ENCODE measurements around the gene GPR83.
"Not testable (repeated sequence)": the region's sequence is repeated elsewhere in the genome, so short reads cannot be mapped to it uniquely, and the experiment has no call there.

GPR83 gene

GRCh38 chr11:94400457-94400838 is 771 bp downstream of the GPR83 start:
- peaks cover 40% of the 10 kb centered on the region for H3K27me3 Mint-ChIP-seq
- no peak overlapping the region for H3K4me3 Mint-ChIP-seq
- no peaks in the 10 kb centered on the region for H3K9me3 Mint-ChIP-seq
- H3K27ac Mint-ChIP-seq: no peak overlapping the region
- ATAC-seq: no peak
- H3K4me1 Mint-ChIP-seq: peaks cover 10% of the 10 kb centered on the region
- peaks cover 6% of the 10 kb centered on the region for H3K36me3 Mint-ChIP-seq

DNA sequence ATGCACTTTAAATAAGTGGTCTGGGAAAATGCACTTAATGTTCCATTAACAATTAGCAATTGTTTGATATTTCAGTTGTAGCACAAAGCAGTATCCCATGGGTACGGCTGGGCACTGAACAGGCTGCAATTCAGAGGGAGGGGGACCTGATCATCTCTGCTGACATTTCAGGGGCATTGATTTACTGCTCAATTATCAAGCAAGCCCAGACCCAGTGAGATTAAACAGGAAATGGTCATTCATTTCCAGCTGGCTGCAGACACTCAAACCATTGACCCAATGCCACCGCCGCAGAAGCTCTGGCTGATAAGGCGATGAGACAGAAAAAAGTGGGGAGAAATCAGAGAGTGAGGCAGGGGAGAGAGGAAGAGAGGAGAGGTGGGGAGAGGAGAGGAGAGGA is 1.2 kb downstream of the GPR83 start:
- ATAC-seq: no peak
- no peak overlapping the region for H3K27ac Mint-ChIP-seq
- H3K4me3 Mint-ChIP-seq: no peak overlapping the region
- peaks cover 40% of the 10 kb centered on the region for H3K27me3 Mint-ChIP-seq
- H3K36me3 Mint-ChIP-seq: peaks cover 6% of the 10 kb centered on the region
- H3K9me3 Mint-ChIP-seq: no peaks in the 10 kb centered on the region
- peaks cover 10% of the 10 kb centered on the region for H3K4me1 Mint-ChIP-seq

GRCh38 chr11:94398101-94398500 is 3.1 kb downstream of the GPR83 start:
- Mint-ChIP-seq H3K4me3 (no peak overlapping the region), H3K4me1 (peaks cover 10% of the 10 kb centered on the region), H3K27me3 (peaks cover 40% of the 10 kb centered on the region), H3K9me3 (no peaks in the 10 kb centered on the region), H3K36me3 (peaks cover 6% of the 10 kb centered on the region), H3K27ac (no peak overlapping the region)
- no peak for ATAC-seq

DNA sequence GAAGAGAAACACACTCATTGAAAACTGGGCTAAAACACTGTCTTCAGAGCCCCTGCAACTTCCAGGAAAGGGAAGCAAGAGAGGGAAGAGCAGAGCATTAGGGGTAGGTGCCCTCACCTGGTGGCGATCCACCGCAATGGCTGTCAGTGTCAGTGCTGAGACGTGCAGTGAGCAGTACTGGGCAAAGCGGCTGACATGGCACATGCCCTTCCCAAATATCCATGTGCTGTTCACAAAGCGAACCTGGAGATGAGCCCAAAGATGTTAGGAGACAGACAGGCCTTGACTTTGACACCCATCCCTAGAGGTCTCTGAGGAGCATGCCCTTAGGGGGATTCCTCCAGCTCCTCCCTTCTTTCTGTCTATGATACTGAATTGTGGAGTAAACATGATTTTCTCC is 4.9 kb downstream of the GPR83 start:
- Mint-ChIP-seq H3K36me3 (peaks cover 6% of the 10 kb centered on the region), H3K4me1 (peaks cover 10% of the 10 kb centered on the region), H3K27ac (no peak overlapping the region), H3K9me3 (no peaks in the 10 kb centered on the region), H3K27me3 (peaks cover 30% of the 10 kb centered on the region), H3K4me3 (no peak overlapping the region)
- ATAC-seq: no peak

- H3K27ac Mint-ChIP-seq, H3K4me1 Mint-ChIP-seq, ATAC-seq, H3K27me3 Mint-ChIP-seq, H3K4me3 Mint-ChIP-seq, H3K36me3 Mint-ChIP-seq, H3K9me3 Mint-ChIP-seq: not testable (repeated sequence)
These were observed 9.3 kb downstream of the GPR83 start for GRCh38 chr11:94391937-94392336.

DNA sequence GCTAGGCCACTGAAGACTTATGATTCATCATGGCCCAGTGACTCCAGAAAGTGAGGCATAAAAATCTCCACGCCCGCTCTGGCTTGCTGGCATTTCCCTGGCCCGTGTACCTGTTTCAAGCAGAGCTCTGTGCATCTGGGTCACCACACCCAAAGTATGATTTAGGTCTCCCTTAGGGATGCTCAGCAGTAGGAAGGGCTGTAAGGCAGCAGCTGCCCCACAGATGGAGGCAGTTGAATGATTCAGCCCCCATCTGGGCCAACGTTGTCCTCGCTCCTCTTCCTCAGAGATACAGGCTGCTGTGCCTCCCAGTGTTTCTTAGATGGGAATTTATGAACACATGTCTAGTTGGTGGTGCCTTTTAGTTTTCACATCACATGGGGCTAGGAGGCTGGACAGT is 21.6 kb downstream of the GPR83 start:
- ATAC-seq: no peak
- H3K27me3 Mint-ChIP-seq: peaks cover 13% of the 10 kb centered on the region
- no peak overlapping the region for H3K4me3 Mint-ChIP-seq

DNA sequence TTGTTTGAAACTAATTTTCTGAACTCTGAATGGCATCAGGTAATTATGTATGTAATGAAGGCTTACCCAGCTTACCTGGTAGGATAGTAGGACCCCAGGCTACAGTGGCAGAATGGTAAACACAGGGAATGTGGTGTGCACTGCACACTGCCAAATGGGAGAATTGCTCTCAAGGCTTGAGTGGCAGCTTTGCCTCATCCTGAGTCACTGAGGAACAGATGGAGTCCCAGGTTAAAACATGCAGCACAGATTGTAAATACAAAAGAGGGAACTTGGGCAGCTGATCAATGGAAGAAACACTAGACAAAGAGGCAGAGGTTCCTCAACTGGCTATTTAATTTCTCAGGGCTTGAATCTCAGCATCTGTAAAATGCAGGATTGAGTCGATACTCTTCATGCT is 24.4 kb downstream of the GPR83 start:
- peak; percentile 39 for ATAC-seq
- no peak overlapping the region for H3K27ac Mint-ChIP-seq
- H3K27me3 Mint-ChIP-seq: peaks cover 13% of the 10 kb centered on the region
- no peaks in the 10 kb centered on the region for H3K36me3 Mint-ChIP-seq
- H3K4me1 Mint-ChIP-seq: no peaks in the 10 kb centered on the region
- H3K9me3 Mint-ChIP-seq: peaks cover 7% of the 10 kb centered on the region
- no peak overlapping the region for H3K4me3 Mint-ChIP-seq

More for the DNA sequence above, 21.6 kb downstream of the GPR83 start:
- H3K9me3 Mint-ChIP-seq: no peaks in the 10 kb centered on the region
- H3K4me1 Mint-ChIP-seq: no peaks in the 10 kb centered on the region
- no peaks in the 10 kb centered on the region for H3K36me3 Mint-ChIP-seq
- no peak overlapping the region for H3K27ac Mint-ChIP-seq

DNA sequence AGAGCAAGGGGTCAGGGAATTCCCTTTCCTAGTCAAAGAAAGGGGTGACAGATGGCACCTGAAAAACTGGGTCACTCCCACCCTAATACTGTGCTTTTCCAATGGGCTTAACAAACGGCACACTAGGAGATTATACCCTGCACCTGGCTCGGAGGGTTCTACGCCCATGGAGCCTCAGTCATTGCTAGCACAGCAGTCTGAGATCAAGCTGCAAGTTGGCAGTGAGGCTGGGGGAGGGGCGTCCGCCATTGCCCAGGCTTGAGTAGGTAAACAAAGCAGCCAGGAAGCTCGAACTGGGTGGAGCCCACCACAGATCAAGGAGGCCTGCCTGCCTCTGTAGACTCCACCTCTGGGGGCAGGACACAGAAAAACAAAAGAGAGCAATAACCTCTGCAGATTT is 30.6 kb downstream of the GPR83 start:
- H3K27me3 Mint-ChIP-seq: peaks cover 22% of the 10 kb centered on the region
- H3K27ac Mint-ChIP-seq, H3K4me3 Mint-ChIP-seq, H3K4me1 Mint-ChIP-seq, H3K9me3 Mint-ChIP-seq, ATAC-seq, H3K36me3 Mint-ChIP-seq: not testable (repeated sequence)

- ATAC-seq, H3K27ac Mint-ChIP-seq, H3K36me3 Mint-ChIP-seq, H3K9me3 Mint-ChIP-seq, H3K4me3 Mint-ChIP-seq, H3K4me1 Mint-ChIP-seq: not testable (repeated sequence)
- peaks cover 33% of the 10 kb centered on the region for H3K27me3 Mint-ChIP-seq
These were observed 50.2 kb downstream of the GPR83 start for GRCh38 chr11:94350850-94351563.

DNA sequence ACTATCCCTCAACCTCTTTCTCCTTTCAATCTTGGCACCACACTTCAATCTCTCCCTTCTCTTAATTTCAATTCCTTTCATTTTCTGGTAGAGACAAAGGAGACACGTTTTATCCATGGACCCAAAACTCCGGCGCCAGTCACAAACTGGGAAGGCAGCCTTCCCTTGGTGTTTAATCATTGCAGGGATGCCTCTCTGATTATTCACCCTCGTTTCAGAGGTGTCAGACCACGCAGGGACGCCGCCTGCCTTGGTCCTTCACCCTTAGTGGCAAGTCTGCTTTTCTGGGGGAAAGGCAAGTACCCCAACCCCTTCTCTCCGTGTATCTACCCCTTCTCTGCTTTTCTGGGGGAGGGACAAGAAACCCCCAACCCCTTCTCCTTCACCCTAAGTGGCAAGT is 54.9 kb downstream of the GPR83 start:
- H3K27ac Mint-ChIP-seq, H3K27me3 Mint-ChIP-seq, ATAC-seq, H3K4me1 Mint-ChIP-seq, H3K9me3 Mint-ChIP-seq, H3K36me3 Mint-ChIP-seq, H3K4me3 Mint-ChIP-seq: not testable (repeated sequence)

- ATAC-seq: no peak
- Mint-ChIP-seq H3K36me3 (no peaks in the 10 kb centered on the region), H3K4me3 (no peak overlapping the region), H3K4me1 (no peaks in the 10 kb centered on the region), H3K27me3 (no peaks in the 10 kb centered on the region), H3K27ac (no peak overlapping the region), H3K9me3 (peaks cover 3% of the 10 kb centered on the region)
These were observed 57.7 kb downstream of the GPR83 start for GRCh38 chr11:94343495-94343894.

GRCh38 chr11:94342250-94342649 is 59.0 kb downstream of the GPR83 start:
- no peaks in the 10 kb centered on the region for H3K4me1 Mint-ChIP-seq
- no peak overlapping the region for H3K4me3 Mint-ChIP-seq
- peaks cover 2% of the 10 kb centered on the region for H3K27me3 Mint-ChIP-seq
- H3K36me3 Mint-ChIP-seq: no peaks in the 10 kb centered on the region
- H3K9me3 Mint-ChIP-seq: peaks cover 3% of the 10 kb centered on the region
- no peak for ATAC-seq
- no peak overlapping the region for H3K27ac Mint-ChIP-seq

GRCh38 chr11:94338651-94339050 is 62.6 kb downstream of the GPR83 start:
- H3K4me3 Mint-ChIP-seq: no peak overlapping the region
- no peak overlapping the region for H3K27ac Mint-ChIP-seq
- no peak for ATAC-seq
- H3K27me3 Mint-ChIP-seq: peaks cover 16% of the 10 kb centered on the region
- H3K9me3 Mint-ChIP-seq: peaks cover 3% of the 10 kb centered on the region
- no peaks in the 10 kb centered on the region for H3K4me1 Mint-ChIP-seq
- H3K36me3 Mint-ChIP-seq: no peaks in the 10 kb centered on the region

GRCh38 chr11:94336033-94336432 is 65.2 kb downstream of the GPR83 start:
- Mint-ChIP-seq H3K4me3 (no peak overlapping the region), H3K36me3 (no peaks in the 10 kb centered on the region), H3K27me3 (peaks cover 16% of the 10 kb centered on the region), H3K4me1 (no peaks in the 10 kb centered on the region), H3K9me3 (peaks cover 3% of the 10 kb centered on the region), H3K27ac (no peak overlapping the region)
- no peak for ATAC-seq

- Mint-ChIP-seq H3K27me3 (peaks cover 16% of the 10 kb centered on the region), H3K27ac (no peak overlapping the region), H3K4me1 (no peaks in the 10 kb centered on the region), H3K4me3 (no peak overlapping the region), H3K9me3 (no peaks in the 10 kb centered on the region), H3K36me3 (no peaks in the 10 kb centered on the region)
- no peak for ATAC-seq
These were observed 68.4 kb downstream of the GPR83 start for GRCh38 chr11:94332814-94333213.

DNA sequence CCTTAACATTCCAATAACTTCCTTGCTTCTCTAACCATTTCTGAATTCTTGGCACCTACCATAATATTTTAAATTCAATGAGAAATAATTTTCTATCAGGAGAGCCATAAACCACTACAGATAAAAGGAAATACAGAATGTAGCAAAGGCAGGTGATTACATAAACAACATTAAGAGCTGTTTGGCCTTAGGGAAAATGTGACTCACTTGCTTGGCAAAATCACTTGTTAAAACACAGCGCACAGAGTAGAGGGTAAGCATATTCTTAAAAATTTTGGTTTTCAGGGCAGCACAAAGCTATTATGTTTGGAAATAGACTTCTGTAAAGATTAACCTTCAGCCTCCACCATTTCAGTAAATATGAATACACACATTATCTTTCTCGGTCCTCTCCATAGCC is 70.4 kb downstream of the GPR83 start:
- no peak for ATAC-seq
- H3K27ac Mint-ChIP-seq: no peak overlapping the region
- no peaks in the 10 kb centered on the region for H3K27me3 Mint-ChIP-seq
- H3K4me3 Mint-ChIP-seq: no peak overlapping the region
- no peaks in the 10 kb centered on the region for H3K4me1 Mint-ChIP-seq
- no peaks in the 10 kb centered on the region for H3K36me3 Mint-ChIP-seq
- peaks cover under 1% of the 10 kb centered on the region for H3K9me3 Mint-ChIP-seq

DNA sequence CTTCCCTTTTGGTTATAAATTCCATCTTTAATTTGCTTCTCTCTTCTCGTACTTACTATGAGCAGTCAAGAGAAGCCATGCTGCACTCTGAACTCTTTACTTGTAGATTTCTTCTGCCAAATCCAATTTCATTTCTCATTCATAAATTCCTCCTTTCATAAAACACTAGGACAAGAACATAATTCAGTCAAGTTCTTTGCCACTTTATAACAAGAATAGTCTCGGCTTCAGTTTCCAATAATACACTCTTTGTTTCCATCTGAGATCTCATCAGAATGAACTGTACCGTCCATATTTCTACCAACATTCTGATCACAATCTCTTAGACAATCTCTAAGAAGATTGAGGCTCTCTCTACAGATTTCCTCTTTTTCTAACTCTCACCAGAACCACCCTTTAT is 71.7 kb downstream of the GPR83 start:
- H3K36me3 Mint-ChIP-seq: no peaks in the 10 kb centered on the region
- H3K9me3 Mint-ChIP-seq: peaks cover 6% of the 10 kb centered on the region
- no peak for ATAC-seq
- no peaks in the 10 kb centered on the region for H3K4me1 Mint-ChIP-seq
- H3K27me3 Mint-ChIP-seq: no peaks in the 10 kb centered on the region
- no peak overlapping the region for H3K4me3 Mint-ChIP-seq
- H3K27ac Mint-ChIP-seq: no peak overlapping the region
